GM12864 (cell line): ENCODE results near the gene LIN52.

Experiments
- DNase-seq: peaks from one replicate; pipeline ENCODE4 v3.0.0-alpha.2; 2011; ENCODE audit warnings: low read depth
- H3K4me3 ChIP-seq: 2 replicates; pipeline ENCODE4 v1.5.1; 2011; ENCODE audit warnings: mild to moderate bottlenecking, low read depth, low read length, control low read depth
- TF ChIP-seq, protein P1 (sequence below): IDR thresholded peaks from 2 replicates; pipeline ENCODE4 v1.5.1; 2011; ENCODE audit warnings: low read depth, mild to moderate bottlenecking, moderate library complexity, low read length, control low read depth, inconsistent platforms; ENCODE audit errors: missing control alignments

Gene LIN52

DNA sequence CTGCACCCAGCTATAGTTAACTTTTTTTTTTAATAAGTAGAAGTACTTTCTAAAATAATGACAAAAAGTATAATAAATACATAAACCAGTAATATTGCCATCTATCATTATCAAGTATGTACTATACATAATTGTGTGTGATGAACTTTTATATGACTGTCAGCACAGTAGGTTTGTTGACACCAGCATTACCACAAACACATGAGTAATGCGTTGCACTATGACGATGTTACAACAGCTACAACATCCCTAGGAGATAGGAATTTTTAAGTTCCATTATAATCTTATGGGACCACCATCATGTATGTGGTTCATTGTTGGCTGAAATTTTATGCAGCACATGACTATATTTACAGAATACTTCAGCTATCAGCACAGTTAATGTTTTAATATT lies 91.6 kb downstream of the LIN52 start:
- TF ChIP-seq, protein P1, sequence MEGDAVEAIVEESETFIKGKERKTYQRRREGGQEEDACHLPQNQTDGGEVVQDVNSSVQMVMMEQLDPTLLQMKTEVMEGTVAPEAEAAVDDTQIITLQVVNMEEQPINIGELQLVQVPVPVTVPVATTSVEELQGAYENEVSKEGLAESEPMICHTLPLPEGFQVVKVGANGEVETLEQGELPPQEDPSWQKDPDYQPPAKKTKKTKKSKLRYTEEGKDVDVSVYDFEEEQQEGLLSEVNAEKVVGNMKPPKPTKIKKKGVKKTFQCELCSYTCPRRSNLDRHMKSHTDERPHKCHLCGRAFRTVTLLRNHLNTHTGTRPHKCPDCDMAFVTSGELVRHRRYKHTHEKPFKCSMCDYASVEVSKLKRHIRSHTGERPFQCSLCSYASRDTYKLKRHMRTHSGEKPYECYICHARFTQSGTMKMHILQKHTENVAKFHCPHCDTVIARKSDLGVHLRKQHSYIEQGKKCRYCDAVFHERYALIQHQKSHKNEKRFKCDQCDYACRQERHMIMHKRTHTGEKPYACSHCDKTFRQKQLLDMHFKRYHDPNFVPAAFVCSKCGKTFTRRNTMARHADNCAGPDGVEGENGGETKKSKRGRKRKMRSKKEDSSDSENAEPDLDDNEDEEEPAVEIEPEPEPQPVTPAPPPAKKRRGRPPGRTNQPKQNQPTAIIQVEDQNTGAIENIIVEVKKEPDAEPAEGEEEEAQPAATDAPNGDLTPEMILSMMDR = no peak
- no peak overlapping the region for H3K4me3 ChIP-seq
- DNase-seq = no peak

DNA sequence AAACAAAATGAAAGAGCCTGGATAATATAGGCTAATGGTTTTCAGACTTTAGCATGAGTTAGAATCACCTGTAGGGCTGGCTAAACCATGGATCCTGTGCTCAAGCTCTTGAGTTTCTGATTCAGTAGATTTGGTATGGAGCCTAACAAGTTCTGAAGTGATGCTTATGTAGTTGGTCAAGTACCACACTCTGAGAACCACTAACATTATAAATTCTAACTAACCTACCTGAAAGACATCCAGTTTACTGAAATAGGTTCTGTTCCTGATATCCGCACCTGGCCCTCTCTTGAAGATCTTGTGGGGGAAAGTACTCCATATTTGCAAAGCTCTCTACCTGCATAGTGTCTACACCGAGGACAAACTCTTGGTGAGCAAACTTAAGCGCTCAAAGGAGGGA lies 95.1 kb downstream of the LIN52 start:
- no peak overlapping the region for H3K4me3 ChIP-seq
- no peak for DNase-seq
- TF ChIP-seq, protein P1 = no peak

DNA sequence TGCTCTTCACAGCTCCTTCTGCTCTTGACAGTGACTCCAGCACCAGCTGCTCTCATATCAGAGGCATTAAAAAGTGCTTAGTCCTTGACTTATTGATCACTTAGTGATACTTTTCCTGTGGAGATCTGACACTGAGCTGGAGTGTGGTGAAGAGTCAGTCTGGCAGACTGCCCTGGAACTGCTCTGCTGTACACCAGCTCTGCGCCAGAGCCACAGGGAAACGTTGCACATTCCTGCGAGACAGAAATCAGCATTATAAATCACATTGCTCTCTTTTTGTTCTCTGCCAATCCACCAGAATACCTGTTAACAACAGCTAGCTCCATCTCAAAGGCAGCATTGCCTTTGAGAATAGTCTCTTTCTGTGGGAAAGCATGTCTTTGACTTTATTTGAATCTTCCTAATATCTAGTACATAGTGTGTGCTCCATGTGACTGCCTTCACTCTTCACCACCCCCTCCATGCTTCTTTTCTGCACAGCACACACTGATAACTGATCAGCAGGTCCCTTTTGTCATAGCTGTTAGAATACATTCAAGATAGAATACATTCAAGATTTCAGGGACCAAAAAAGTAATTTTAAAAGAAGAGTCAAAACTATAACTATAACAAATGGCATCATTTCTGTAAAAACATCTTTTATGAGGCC lies 106.3 kb downstream of the LIN52 start:
- TF ChIP-seq, protein P1 = no peak
- no peak for DNase-seq
- H3K4me3 ChIP-seq = no peak overlapping the region

DNA sequence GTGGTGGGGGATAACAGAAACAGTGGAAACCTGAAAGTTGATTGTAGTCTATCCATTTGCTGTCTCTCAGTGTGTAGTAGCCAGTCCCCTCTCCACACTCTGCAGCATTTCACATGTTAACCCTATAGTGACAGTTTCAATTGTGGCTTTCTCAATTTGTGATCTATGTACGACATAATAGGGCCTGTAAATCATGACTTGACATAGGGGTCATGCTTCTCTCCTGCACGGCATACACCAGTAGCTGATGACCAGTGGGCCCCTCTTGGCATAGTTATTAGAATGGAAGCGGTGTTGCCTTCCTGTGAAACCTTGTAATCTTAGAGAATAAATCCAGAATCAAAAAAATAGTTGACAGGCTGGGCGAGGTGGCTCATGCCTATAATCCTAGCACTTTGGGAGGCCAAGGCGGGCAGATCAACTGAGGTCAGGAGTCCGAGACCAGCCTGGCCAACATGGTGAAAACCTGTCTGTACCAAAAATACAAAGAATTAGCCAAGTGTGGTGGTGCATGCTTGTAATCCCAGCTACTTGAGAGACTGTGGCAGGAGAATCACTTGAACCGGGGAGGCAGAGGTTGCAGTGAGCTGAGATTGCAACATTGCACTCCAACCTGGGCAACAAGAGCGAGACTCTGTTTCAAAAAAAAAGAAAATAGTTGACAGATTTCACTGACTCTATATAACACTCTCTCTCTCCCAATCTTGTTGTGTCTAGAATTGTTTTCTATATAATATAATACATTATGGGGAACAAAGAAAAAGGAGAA lies 109.9 kb downstream of the LIN52 start:
- TF ChIP-seq, protein P1 = no peak
- no peak for DNase-seq
- H3K4me3 ChIP-seq = no peak overlapping the region

DNA sequence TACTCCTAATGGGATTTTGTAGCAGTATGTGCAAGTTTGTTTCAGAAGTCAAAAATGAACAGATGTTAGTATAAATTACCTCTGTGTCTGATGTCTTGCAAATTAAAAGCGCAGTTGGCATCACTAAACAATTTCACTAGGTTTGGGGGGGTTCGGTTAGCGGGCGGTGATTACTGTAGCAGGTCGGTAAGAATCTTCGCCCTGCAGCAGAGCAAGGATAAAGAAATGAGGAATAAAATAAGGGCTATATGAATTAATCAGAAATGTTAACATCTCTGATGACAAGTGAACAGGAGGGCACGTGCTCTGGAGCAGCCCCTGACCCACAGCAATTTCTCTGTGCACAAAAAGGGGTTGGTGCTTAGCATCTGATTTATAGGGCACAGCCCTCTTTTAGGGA lies 110.9 kb downstream of the LIN52 start:
- DNase-seq = no peak
- no peak overlapping the region for H3K4me3 ChIP-seq
- TF ChIP-seq, protein P1 = no peak

DNA sequence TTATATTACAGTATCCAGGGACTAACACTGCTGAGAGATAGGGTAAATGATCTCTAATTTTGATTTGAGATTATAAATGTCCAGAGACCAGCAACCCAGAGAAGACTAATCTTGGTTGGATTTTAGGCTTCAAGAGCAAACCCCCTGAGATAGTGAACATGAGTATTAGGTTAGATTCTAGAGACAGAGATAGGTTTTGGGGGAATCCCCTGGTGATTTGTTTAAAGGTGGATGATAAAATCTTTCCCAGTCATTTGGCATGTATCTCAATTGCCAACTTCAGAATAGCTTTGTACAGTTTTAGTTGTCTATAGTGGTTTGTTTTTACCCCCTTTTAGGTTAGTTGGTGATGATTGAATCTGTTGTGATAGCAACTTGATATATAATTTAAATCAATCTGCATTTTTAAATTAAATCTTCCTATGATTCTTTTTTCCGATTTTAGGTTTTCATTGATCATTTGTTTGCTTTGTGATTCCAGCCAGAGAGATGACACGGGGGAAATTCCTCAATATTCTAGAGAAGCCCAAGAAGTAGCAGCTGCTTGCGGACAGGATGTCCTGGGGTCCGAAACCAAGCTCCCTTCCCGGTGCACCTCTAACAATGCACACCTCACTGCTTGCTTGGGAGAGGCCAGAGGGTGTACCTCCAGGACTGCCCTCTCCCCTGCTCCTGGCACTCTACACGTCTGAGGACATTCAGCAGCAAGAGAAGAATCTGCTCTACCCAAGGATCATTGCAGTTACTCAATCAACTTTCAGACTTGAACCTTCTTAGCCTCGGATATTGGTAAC lies 113.9 kb downstream of the LIN52 start:
- no peak for DNase-seq
- TF ChIP-seq, protein P1 = no peak
- H3K4me3 ChIP-seq = no peak overlapping the region
